Measurements from ENCODE around the gene TTC39C. TPM values are rescaled to one million over a fixed set of nuclear protein-coding genes. Genes with fewer than 3 reads are reported as not detected.
A peak's percentile ranks its signal among the peaks of the same experiment; 100 is the strongest.

TTC39C gene
- total RNA-seq, 1 donor from 2014 or later, result 31.8 TPM

DNA sequence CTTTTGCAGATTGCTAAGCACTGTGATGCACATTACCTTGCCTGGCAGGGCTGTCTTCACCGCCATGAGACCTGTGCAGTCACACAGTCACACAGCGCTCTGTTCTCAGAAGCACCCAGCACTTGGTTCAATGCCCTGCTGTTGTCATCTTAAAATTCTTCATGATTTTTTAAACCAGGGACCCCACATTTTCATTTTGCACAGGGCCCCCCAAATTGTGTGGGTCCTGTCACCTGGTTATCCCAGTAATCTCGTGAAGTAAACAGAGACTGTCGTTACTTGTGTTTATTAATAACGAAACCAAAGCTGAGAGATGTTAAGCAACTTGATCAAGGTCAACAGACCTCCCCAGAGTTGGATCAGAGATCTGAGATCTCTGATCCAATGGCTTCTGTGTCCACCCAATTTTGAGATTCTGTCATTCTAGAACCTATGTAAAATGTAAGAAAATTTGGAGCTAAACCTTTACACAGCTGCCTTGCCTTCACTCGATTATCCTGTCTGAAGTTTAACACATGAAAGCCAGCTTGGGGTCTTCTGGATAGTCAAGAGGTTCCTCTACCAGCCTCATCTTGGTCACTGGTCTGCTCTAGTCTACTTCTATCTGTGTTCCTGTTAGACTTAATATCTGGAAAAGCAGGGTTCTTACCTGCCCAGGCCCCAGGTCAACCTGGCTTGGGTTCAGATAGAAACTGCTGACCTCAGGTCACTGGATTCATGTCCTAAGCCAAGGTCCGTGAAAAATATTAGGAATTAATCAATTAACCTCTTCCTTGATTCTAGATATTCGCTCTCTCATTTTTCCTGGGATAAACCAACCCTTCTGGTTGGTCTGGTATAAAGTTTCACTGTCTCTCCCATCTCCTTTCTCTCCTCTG lies 13.7 kb upstream of the TTC39C start:
- no peak for DNase-seq (ENCODE audit: low spot score)
- intact Hi-C loops (cut with micrococcal nuclease), result no loop called here
- Mint-ChIP-seq H3K4me3 (no peak overlapping the region), H3K9me3 (no peaks in the 10 kb centered on the region), H3K27ac (no peak overlapping the region), H3K27me3 (ENCODE audit: insufficient read depth) (no peaks in the 10 kb centered on the region), H3K4me1 (ENCODE audit: low read depth) (peaks cover 39% of the 10 kb centered on the region), H3K36me3 (ENCODE audit: low read depth) (peaks cover 2% of the 10 kb centered on the region)

DNA sequence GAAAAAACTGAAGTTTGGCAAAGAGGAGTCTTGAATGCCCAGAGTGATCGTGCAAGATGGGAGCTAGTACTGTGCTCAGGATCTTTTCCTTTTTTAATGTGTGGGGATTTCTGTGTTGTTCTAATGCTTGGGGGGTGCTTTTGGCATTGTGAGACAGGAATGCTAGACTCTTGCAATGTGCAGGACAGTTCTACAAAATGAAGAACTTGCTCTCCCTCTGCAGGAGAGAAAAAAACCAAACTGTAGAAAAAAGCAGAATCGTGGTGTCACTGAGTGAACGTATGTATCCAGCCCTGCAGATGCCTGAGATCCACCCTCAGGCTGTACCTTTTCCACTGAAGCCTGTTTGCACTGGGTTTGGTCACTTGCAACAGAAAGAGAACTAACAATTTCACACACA lies 12.1 kb upstream of the TTC39C start:
- H3K4me1 Mint-ChIP-seq (ENCODE audit: low read depth), result peaks cover 43% of the 10 kb centered on the region
- intact Hi-C loops (cut with micrococcal nuclease), result no loop called here

DNA sequence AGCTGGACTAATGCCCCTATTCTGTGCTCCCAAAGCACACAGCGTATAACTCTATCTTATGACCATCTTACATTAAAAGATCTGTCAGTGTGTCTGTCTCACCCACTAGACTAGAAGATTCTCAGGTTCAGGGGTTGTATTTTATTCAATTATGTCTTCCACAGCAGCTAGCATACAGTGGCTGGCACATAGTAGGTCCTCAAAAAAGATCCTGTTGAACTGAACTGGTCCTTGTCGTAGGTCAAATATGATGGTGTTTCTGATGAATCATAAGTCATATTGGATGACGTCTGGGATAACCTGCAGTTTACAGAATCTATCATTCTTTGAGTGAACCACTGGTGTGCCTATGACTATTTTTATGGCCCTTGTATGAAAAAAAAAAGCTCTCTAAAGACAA lies 11.3 kb upstream of the TTC39C start:
- Mint-ChIP-seq H3K9me3 (no peaks in the 10 kb centered on the region), H3K4me3 (no peak overlapping the region), H3K27me3 (ENCODE audit: insufficient read depth) (no peaks in the 10 kb centered on the region), H3K36me3 (ENCODE audit: low read depth) (peaks cover 2% of the 10 kb centered on the region), H3K27ac (no peak overlapping the region), H3K4me1 (ENCODE audit: low read depth) (peaks cover 48% of the 10 kb centered on the region)
- intact Hi-C loops (cut with micrococcal nuclease), result no loop called here
- DNase-seq (ENCODE audit: low spot score), result no peak

More for the DNA sequence above, 12.1 kb upstream of the TTC39C start:
- H3K36me3 Mint-ChIP-seq (ENCODE audit: low read depth), result peaks cover 2% of the 10 kb centered on the region
- H3K27ac Mint-ChIP-seq, result no peak overlapping the region
- H3K9me3 Mint-ChIP-seq, result no peaks in the 10 kb centered on the region
- no peaks in the 10 kb centered on the region for H3K27me3 Mint-ChIP-seq (ENCODE audit: insufficient read depth)
- DNase-seq (ENCODE audit: low spot score), result no peak
- no peak overlapping the region for H3K4me3 Mint-ChIP-seq

DNA sequence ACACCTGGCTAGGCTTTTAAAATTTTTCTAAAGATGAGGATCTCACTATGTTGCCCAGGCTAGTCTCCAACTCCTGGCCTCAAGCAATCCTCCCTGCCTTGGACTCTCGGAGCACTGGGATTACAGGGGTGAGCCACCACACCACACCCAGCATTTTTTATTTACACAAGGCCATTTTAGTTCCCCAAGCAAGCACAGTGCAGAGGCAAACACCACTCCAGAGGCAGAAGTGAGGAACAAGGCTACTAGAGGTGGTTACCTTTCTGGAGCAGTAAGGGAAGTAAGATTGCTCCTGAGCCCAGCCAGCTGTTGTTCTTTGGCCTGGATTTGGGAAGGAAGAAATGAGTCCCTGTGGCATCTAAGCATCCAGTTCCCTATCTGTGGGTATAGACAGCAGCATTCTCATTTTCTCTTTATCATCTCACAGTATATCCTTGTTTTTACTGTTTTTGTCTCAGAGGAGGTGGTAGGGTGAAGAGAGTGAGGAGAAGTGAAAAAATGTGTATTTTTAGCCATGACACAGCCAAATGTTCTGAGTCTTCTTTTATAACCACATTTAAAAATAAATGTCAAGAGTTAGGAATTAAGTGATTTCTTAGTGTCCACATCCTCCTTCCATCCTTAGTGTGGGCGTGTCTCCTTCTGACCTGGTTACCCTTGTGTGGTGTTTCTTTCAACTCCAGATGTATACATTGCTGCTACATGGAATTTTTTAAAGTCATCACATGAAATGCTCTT lies 10.5 kb upstream of the TTC39C start:
- no peak overlapping the region for H3K4me3 Mint-ChIP-seq
- peaks cover 55% of the 10 kb centered on the region for H3K4me1 Mint-ChIP-seq (ENCODE audit: low read depth)
- no peaks in the 10 kb centered on the region for H3K9me3 Mint-ChIP-seq
- H3K36me3 Mint-ChIP-seq (ENCODE audit: low read depth), result peaks cover 2% of the 10 kb centered on the region
- intact Hi-C loops (cut with micrococcal nuclease), result loop anchor here (2.0 kb wide), 1 partner anchor 73 kb away; no protein-coding TSS in a partner anchor
- H3K27ac Mint-ChIP-seq, result no peak overlapping the region
- no peaks in the 10 kb centered on the region for H3K27me3 Mint-ChIP-seq (ENCODE audit: insufficient read depth)
- DNase-seq (ENCODE audit: low spot score), result no peak

DNA sequence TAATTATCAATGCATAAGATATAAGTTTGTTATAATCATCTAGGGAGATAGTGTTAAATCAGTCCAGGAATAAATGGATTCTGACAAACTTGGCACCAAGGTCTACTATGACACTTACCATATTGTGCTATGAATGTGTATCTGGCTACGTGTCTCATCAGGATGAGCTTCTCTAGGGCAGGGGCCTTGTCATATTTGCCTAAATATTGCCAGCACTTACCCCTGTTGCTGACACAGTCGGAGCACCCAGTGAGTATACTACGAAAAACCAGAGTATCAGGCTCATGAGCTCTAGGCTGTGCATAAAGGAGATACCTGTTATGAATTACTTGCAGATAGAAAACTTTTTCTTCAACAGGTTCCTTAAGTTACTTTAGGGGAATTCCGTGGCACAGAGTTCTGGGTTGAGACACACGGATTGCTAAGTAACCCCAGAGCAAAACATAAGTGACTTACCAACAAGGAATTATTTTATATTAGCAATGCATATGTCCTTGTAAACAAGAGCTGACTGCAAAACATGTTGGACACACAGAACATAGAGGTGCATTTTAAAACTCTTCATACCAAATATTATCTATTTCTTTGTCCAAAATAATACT lies 7.7 kb upstream of the TTC39C start:
- no peak for DNase-seq (ENCODE audit: low spot score)
- intact Hi-C loops (cut with micrococcal nuclease), result no loop called here
- peaks cover 70% of the 10 kb centered on the region for H3K4me1 Mint-ChIP-seq (ENCODE audit: low read depth)
- H3K27ac Mint-ChIP-seq, result no peak overlapping the region
- no peak overlapping the region for H3K4me3 Mint-ChIP-seq
- no peaks in the 10 kb centered on the region for H3K9me3 Mint-ChIP-seq
- H3K36me3 Mint-ChIP-seq (ENCODE audit: low read depth), result peaks cover 2% of the 10 kb centered on the region
- H3K27me3 Mint-ChIP-seq (ENCODE audit: insufficient read depth), result no peaks in the 10 kb centered on the region

DNA sequence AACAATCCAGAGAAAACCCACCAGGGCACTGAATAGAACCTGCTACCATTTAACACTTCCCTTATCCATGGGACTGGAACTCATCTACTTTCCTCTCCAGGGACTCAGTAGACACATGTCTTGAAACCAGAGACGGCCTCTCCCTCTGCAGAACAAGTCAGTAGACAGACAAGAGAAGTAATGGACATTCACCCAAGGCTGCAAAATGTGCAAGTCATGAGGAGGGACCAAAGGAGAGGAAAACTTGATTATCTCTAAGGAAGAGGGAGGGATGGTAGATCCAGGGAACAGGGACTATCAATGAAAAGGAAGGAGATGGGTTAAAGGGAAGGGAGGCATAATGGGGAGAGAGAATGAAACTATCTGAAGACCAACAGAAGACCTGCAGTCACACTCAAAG lies 5.3 kb upstream of the TTC39C start:
- intact Hi-C loops (cut with micrococcal nuclease), result no loop called here
- H3K4me1 Mint-ChIP-seq (ENCODE audit: low read depth), result peaks cover 64% of the 10 kb centered on the region
- H3K27me3 Mint-ChIP-seq (ENCODE audit: insufficient read depth), result no peaks in the 10 kb centered on the region
- H3K4me3 Mint-ChIP-seq, result peak overlapping the region; percentile 59
- DNase-seq (ENCODE audit: low spot score), result no peak
- peaks cover 2% of the 10 kb centered on the region for H3K36me3 Mint-ChIP-seq (ENCODE audit: low read depth)
- H3K9me3 Mint-ChIP-seq, result no peaks in the 10 kb centered on the region
- H3K27ac Mint-ChIP-seq, result no peak overlapping the region

DNA sequence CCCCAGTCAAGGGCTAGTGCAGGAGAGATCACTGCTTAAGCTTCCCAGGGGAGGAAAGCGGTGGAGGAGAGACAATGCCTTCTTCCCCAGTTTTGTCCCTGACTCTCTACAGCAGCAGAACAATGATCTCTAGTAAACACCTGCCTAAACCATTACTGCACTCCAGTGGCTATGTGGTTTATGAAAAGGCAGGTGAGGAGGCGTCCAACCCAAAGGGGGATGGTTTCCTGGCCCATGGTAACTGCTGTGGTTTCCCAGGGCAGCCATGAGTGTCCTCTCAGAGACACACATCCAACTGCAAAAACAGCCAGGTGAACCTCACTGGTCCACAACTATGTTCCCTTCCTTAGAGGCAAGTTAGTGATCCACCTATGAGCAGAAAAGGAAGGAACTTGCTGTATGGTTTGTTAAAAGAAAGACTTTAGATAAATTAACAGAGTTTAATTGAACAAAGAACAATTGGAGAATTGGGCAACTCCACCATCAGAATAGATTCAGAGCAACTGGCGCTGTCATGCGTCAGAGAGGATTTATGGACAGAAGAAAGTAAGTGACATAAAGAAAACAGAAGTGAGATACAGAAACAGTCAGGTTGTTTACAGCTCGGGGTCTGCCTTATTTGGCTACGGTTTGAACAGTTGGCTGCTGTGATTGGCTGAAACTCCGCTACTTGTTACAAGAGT lies 4.8 kb upstream of the TTC39C start:
- peak overlapping the region; percentile 59 for H3K4me3 Mint-ChIP-seq
- H3K27ac Mint-ChIP-seq, result no peak overlapping the region
- no peaks in the 10 kb centered on the region for H3K27me3 Mint-ChIP-seq (ENCODE audit: insufficient read depth)
- no peaks in the 10 kb centered on the region for H3K9me3 Mint-ChIP-seq
- H3K4me1 Mint-ChIP-seq (ENCODE audit: low read depth), result peaks cover 59% of the 10 kb centered on the region
- intact Hi-C loops (cut with micrococcal nuclease), result loop anchor here (2.0 to 10.0 kb wide), 5 partner anchors 67 to 935 kb away; no protein-coding TSS in a partner anchor
- peaks cover 2% of the 10 kb centered on the region for H3K36me3 Mint-ChIP-seq (ENCODE audit: low read depth)
- peak; percentile 25 for DNase-seq (ENCODE audit: low spot score)

DNA sequence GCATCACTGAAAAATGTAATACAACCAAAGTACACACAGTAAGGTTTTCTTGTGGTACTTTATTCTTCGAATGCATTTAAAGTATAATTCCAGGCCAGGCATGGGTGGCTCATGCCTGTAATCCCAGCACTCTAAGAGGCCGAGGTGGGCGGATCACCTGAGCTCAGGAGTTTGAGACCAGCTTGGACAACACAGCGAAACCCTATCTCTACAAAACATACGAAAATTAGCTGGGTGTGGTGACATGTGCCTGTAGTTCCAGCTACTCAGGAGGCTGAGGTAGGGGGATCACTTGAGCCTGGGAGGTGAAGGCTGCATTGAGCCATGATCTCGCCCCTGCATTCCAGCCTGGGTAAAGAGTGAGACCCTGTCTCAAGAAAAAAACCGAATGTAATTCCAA lies 3.9 kb upstream of the TTC39C start:
- Mint-ChIP-seq H3K27ac (no peak overlapping the region), H3K4me3 (peak overlapping the region; percentile 65), H3K9me3 (no peaks in the 10 kb centered on the region), H3K4me1 (ENCODE audit: low read depth) (peaks cover 62% of the 10 kb centered on the region), H3K27me3 (ENCODE audit: insufficient read depth) (no peaks in the 10 kb centered on the region), H3K36me3 (ENCODE audit: low read depth) (peaks cover 2% of the 10 kb centered on the region)
- intact Hi-C loops (cut with micrococcal nuclease), result loop anchor here (1.0 to 10.0 kb wide), 7 partner anchors 9 to 936 kb away; no protein-coding TSS in a partner anchor
- DNase-seq (ENCODE audit: low spot score), result no peak

DNA sequence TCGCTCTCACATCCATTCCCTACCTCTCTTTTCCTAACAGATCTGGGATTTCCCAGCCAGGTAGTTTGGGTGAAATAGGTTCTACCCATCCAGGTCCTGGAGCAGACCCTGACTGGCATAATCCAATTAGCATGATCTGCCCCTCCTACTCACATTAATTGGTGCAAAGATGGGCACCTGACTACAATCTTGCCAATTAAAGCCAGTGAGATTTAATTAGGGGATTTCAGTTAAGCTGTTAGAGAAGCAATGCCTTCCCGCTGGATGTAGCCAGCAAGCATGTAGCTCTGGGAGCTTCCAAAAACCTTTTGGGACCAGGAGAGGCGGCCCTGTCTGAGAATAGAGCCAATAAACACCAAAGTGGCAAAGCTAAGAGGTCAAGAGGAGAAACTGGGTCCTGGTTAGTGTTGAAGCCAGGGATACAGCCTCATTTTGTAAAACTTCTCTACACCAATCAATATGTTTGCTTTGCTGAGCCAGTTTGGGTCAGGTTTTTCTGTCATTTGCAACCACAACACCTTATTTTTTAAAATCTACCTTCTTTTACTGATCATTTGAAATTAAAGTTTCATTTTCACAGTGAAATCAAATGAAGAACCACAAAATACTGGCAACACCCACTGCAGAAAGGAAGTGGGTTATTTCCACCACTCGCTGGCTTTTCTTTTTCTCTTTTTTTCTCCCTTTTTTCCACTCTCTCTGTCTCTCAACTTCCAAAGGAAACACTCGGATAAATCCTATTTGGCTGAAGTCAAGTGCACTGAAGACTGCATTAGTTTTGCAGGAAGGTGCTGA lies 3.2 kb upstream of the TTC39C start:
- Mint-ChIP-seq H3K36me3 (ENCODE audit: low read depth) (peaks cover 5% of the 10 kb centered on the region), H3K9me3 (no peaks in the 10 kb centered on the region), H3K27me3 (ENCODE audit: insufficient read depth) (no peaks in the 10 kb centered on the region), H3K4me3 (peak overlapping the region; percentile 65), H3K4me1 (ENCODE audit: low read depth) (peaks cover 68% of the 10 kb centered on the region), H3K27ac (peak overlapping the region; percentile 51)
- DNase-seq (ENCODE audit: low spot score), result no peak
- intact Hi-C loops (cut with micrococcal nuclease), result loop anchor here (1.0 to 10.0 kb wide), 7 partner anchors 8 to 937 kb away; no protein-coding TSS in a partner anchor

DNA sequence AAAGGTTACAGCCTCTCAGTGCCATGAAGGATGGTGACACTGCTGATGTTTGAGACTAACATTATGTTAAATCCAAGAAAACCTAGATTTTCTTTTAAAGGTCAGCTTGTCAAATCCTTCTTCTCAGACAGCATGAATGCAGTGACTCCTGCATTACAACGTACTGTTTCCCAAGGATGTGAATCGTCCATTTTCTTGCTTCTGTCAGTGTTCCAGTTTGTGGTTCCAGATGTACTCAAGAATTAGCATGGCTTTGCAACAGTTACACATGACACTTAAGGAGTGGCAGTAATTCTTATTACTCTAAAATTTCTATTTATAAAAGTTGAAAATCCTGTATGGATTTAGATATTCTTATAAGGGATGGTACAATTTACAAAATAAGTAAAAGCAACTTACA lies 1.5 kb upstream of the TTC39C start:
- peak overlapping the region; percentile 51 for H3K27ac Mint-ChIP-seq
- peak overlapping the region; percentile 65 for H3K4me3 Mint-ChIP-seq
- DNase-seq (ENCODE audit: low spot score), result no peak
- intact Hi-C loops (cut with micrococcal nuclease), result loop anchor here (1.0 to 10.0 kb wide), 3 partner anchors 41 to 938 kb away; no protein-coding TSS in a partner anchor
- H3K4me1 Mint-ChIP-seq (ENCODE audit: low read depth), result peaks cover 77% of the 10 kb centered on the region
- peaks cover 5% of the 10 kb centered on the region for H3K36me3 Mint-ChIP-seq (ENCODE audit: low read depth)
- no peaks in the 10 kb centered on the region for H3K27me3 Mint-ChIP-seq (ENCODE audit: insufficient read depth)
- H3K9me3 Mint-ChIP-seq, result no peaks in the 10 kb centered on the region

DNA sequence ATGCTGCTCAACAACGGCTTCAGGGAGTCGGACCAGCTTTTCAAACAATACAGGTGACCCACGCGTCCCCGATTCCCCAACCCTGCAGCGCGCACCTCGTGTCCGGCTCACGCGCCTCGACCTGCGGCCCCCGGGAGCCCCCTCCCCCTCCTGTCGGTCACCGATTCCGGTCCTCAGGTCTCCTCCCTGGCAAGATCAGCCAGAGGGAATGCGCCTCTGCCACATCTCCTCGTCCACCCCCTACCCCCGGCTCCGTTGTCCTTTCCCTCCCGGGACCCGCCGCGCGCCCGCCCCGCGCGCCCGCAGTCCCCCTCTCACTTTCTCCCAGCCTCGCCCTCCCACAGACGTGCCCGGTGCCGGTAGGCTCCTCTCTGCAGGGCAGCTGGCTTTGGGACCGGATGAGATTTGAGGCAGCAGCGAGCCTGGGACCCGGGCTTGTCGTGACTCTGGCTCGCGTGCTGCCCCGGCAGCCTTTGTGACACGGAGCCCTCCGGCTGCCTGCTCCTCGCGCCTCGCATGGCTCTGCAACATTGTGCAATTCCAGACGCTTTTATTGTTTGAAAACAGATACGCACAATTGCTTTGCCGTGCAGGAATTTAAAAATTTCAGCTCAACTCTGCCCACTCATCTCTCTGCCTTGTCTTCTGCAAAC lies 558 bp downstream of the TTC39C start:
- Mint-ChIP-seq H3K27me3 (ENCODE audit: insufficient read depth) (no peaks in the 10 kb centered on the region), H3K4me3 (peak overlapping the region; percentile 92), H3K36me3 (ENCODE audit: low read depth) (peaks cover 9% of the 10 kb centered on the region), H3K27ac (peak overlapping the region; percentile 86), H3K4me1 (ENCODE audit: low read depth) (peaks cover 77% of the 10 kb centered on the region), H3K9me3 (no peaks in the 10 kb centered on the region)
- peak; percentile 47 for DNase-seq (ENCODE audit: low spot score)
- intact Hi-C loops (cut with micrococcal nuclease), result loop anchor here (1.0 to 10.0 kb wide), 10 partner anchors 40 to 940 kb away; partner anchors contain the start of genes CABYR, RIOK3 and RMC1

Measured in activated T-helper 1 cell treated with anti-CD3 and anti-CD28 coated beads, Interleukin-12 subunit alpha, Interleukin-12 subunit beta, Interleukin-2, Interleukin-4 antibody, amounts not matched to agents 30 ng/mL and 10 ng/mL and 1 ng/mL, durations not matched to agents 14 hours and 24 hours and 36 hours (primary cell).